Effector memory CD8-positive, alpha-beta T cell (primary cell): ENCODE results near the gene PLEKHA5.
A peak's percentile ranks its signal among the peaks of the same experiment; 100 is the strongest.
"Not testable (repeated sequence)": the region's sequence is repeated elsewhere in the genome, so short reads cannot be mapped to it uniquely, and the experiment has no call there.

Source experiments
- ATAC-seq: fragments of 150-1000 bp; cut with Tn5 transposase; replicated peaks from 2 replicates; pipeline ENCODE4 v1.10.0; 2021; ENCODE audit warnings: mild to moderate bottlenecking, moderate library complexity
- DNase-seq, 3 experiments: peaks; one replicate each; pipeline ENCODE4 v3.0.0; 2021
- H3K27ac Mint-ChIP-seq, 2 donors: one replicate each; pipeline ENCODE4 v1.8.0; 2022; ENCODE audit warnings: mild to moderate bottlenecking in 2 of 2, mixed read lengths in 2 of 2, moderate library complexity in 2 of 2
- H3K27me3 Mint-ChIP-seq, 2 donors: one replicate each; pipeline ENCODE4 v1.8.0; 2022; ENCODE audit warnings: mixed read lengths in 2 of 2
- H3K36me3 Mint-ChIP-seq: one replicate; pipeline ENCODE4 v1.8.0; 2022; ENCODE audit warnings: mild to moderate bottlenecking, moderate library complexity, mixed read lengths; ENCODE audit not compliant: insufficient read depth
- H3K4me1 Mint-ChIP-seq, 2 donors: one replicate each; pipeline ENCODE4 v1.8.0; 2022; ENCODE audit warnings: low read depth in 2 of 2, mixed read lengths in 2 of 2
- H3K4me3 Mint-ChIP-seq, 2 donors: one replicate each; pipeline ENCODE4 v1.8.0; 2022; ENCODE audit warnings: mild to moderate bottlenecking in 2 of 2, mixed read lengths in 2 of 2, moderate library complexity in 2 of 2
- H3K9me3 Mint-ChIP-seq, 2 donors: one replicate each; pipeline ENCODE4 v1.8.0; 2022; ENCODE audit warnings: mixed read lengths in 2 of 2

The PLEKHA5 gene

GRCh38 chr12:19402743-19403431, 273.4 kb downstream of the PLEKHA5 start:
- Mint-ChIP-seq H3K9me3 (peaks cover 4 to 7% of the 10 kb centered on the region in 2 donors), H3K36me3 (peaks cover 3% of the 10 kb centered on the region), H3K4me3 (peak overlapping the region in 1 of 2 donors; percentile 41), H3K27me3 (no peaks in the 10 kb centered on the region), H3K27ac (no peak overlapping the region), H3K4me1 (peaks cover 16 to 21% of the 10 kb centered on the region in 2 donors)
- DNase-seq (no peak), ATAC-seq (no peak)

- Mint-ChIP-seq H3K36me3 (peaks cover 3% of the 10 kb centered on the region), H3K9me3 (peaks cover 4 to 7% of the 10 kb centered on the region in 2 donors), H3K4me1 (peaks cover 16 to 21% of the 10 kb centered on the region in 2 donors), H3K27me3 (no peaks in the 10 kb centered on the region), H3K27ac (peak overlapping the region; percentile 75 to 90), H3K4me3 (peak overlapping the region; percentile 69 to 77)
- peak; percentile 98 for ATAC-seq
- DNase-seq = peak; percentile 19 to 40 (median 33)
These were observed 274.8 kb downstream of the PLEKHA5 start for GRCh38 chr12:19404242-19404880.

- DNase-seq (no peak), ATAC-seq (no peak)
- H3K27me3 Mint-ChIP-seq = no peaks in the 10 kb centered on the region
These were observed 279.8 kb downstream of the PLEKHA5 start for GRCh38 chr12:19409376-19409775.

DNA sequence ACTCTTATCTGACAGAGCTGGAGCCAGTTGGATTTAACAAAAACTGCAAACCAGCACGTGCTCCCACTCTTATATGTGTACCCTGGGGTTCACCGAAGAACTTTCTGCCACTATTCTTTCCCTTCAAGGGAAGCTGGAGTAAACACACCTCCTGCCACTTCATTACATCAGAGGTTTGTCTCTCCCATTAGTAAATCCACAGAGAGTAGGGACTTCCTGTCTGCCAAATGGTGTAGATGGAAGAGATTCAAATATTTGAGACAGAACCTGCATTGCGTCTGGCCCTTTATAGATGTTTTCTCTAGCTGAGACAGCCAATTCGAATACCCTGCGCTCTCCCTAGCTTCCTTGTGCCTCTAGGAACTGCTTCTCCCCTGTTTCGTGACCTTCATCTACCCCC, 280.7 kb downstream of the PLEKHA5 start:
- H3K27me3 Mint-ChIP-seq = no peaks in the 10 kb centered on the region
- peaks cover 3% of the 10 kb centered on the region for H3K36me3 Mint-ChIP-seq
- H3K4me3 Mint-ChIP-seq = no peak overlapping the region
- no peak for ATAC-seq
- DNase-seq = no peak
- no peaks in the 10 kb centered on the region for H3K4me1 Mint-ChIP-seq
- no peaks in the 10 kb centered on the region for H3K9me3 Mint-ChIP-seq
- peak overlapping the region in 1 of 2 donors; percentile 23 for H3K27ac Mint-ChIP-seq

More at GRCh38 chr12:19409376-19409775, 279.8 kb downstream of the PLEKHA5 start:
- H3K27ac Mint-ChIP-seq = no peak overlapping the region
- H3K9me3 Mint-ChIP-seq = peaks cover under 1% of the 10 kb centered on the region in 2 donors
- peaks cover 3% of the 10 kb centered on the region for H3K36me3 Mint-ChIP-seq
- peaks cover 1 to 2% of the 10 kb centered on the region in 2 donors for H3K4me1 Mint-ChIP-seq
- no peak overlapping the region for H3K4me3 Mint-ChIP-seq

GRCh38 chr12:19410629-19411185, 281.2 kb downstream of the PLEKHA5 start:
- peak overlapping the region in 1 of 2 donors; percentile 23 for H3K27ac Mint-ChIP-seq
- peaks cover 3% of the 10 kb centered on the region for H3K36me3 Mint-ChIP-seq
- no peaks in the 10 kb centered on the region for H3K9me3 Mint-ChIP-seq
- no peak for ATAC-seq
- DNase-seq = no peak
- no peak overlapping the region for H3K4me3 Mint-ChIP-seq
- H3K4me1 Mint-ChIP-seq = no peaks in the 10 kb centered on the region
- H3K27me3 Mint-ChIP-seq = no peaks in the 10 kb centered on the region

DNA sequence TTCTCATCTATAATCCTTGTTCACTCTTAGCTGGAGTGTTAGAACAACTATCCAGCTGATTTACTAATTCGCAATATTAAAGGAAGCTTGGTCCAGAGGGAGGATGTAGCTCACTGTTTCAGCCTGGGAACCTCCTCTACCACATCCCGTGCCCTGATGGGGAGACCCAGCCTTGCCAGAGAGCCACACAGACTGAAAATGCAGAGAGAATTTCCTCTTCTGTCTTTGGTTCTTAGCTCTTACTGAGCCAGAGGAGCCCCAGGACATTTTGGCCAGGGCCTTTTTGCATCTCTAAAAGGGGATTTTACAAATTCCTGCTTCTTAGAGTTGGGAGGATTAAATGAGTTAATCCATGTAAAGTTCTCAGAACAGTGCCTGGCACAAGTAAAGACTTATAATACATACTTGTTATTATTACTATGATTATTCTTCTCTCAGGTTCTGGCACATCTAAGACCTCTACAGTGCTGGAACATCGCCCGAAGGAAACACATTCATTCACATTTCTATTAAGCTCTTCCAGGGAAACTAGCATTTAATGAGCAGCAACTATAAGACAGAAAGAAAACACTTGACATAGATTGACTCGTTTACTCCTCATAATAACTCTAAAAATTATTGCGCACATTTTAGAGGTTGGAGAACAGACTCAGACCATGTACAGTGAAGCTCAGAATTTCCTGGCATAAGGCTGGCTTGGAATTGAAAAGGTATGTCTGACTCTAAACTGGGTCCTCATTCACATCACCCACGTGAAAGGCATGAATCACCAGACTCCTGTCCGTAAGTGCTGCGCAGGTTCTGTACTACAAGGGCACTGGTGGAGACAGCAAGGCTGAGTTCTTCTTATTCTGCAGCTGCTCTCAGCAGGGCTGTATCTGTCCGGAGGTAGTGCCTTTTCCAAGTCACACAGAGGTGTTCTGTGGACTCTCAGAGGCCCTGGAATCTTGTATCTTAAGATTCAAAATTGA, 282.0 kb downstream of the PLEKHA5 start:
- no peak overlapping the region for H3K4me3 Mint-ChIP-seq
- H3K27me3 Mint-ChIP-seq = no peaks in the 10 kb centered on the region
- H3K27ac Mint-ChIP-seq = no peak overlapping the region
- no peaks in the 10 kb centered on the region for H3K9me3 Mint-ChIP-seq
- no peaks in the 10 kb centered on the region for H3K4me1 Mint-ChIP-seq
- ATAC-seq (no peak), DNase-seq (no peak)
- H3K36me3 Mint-ChIP-seq = no peaks in the 10 kb centered on the region

DNA sequence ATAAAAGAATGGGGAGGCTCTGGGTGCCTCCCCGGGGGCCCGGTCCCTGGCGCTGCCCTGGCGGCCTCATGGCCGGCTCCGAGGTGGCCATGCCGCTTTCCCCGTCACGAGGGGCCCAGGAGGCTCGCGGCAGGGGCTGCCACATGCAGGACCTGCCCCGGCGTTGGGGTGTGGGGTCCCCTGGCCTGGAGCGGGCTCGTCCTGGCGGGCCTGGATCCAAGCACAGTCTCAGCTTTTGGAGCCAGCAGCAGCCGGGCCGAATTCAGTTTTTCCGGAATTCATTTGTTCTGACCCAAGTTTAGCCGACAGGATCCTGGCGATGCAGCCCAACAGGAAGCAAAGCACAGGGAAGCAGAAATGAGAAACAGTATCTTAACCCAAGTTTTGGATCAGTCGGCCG, 283.3 kb downstream of the PLEKHA5 start:
- Mint-ChIP-seq H3K4me1 (no peaks in the 10 kb centered on the region), H3K9me3 (no peaks in the 10 kb centered on the region), H3K27ac (no peak overlapping the region), H3K4me3 (no peak overlapping the region), H3K27me3 (no peaks in the 10 kb centered on the region), H3K36me3 (no peaks in the 10 kb centered on the region)
- DNase-seq = no peak
- no peak for ATAC-seq

GRCh38 chr12:19413582-19413981, 284.0 kb downstream of the PLEKHA5 start:
- not testable (repeated sequence) for H3K27ac Mint-ChIP-seq, H3K27me3 Mint-ChIP-seq, ATAC-seq, DNase-seq, H3K4me1 Mint-ChIP-seq, H3K4me3 Mint-ChIP-seq, H3K36me3 Mint-ChIP-seq, H3K9me3 Mint-ChIP-seq

GRCh38 chr12:19415563-19415962, 286.0 kb downstream of the PLEKHA5 start:
- H3K4me1 Mint-ChIP-seq = no peaks in the 10 kb centered on the region
- H3K4me3 Mint-ChIP-seq = no peak overlapping the region
- H3K9me3 Mint-ChIP-seq = no peaks in the 10 kb centered on the region
- no peaks in the 10 kb centered on the region for H3K36me3 Mint-ChIP-seq
- no peak for ATAC-seq
- no peaks in the 10 kb centered on the region for H3K27me3 Mint-ChIP-seq
- no peak overlapping the region for H3K27ac Mint-ChIP-seq
- no peak for DNase-seq

DNA sequence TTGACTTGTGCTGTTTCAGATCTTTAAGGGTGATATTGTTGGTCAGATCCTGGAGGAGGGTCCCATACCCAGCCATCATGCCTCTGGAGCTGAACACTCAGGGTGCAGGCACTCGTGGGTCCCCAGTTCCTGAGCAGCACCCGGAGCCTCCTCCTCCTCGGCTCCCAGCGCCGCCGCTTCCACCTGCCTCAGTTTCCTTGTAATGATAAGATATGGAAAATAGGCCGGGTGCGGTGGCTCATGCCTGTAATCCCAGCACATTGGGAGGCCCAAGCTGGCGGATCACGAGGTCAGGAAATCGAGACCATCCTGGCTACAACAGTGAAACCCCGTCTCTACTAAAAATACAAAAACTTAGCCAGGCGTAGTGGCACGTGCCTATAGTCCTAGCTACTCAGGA, 289.6 kb downstream of the PLEKHA5 start:
- H3K27me3 Mint-ChIP-seq = no peaks in the 10 kb centered on the region
- H3K4me1 Mint-ChIP-seq = peaks cover 0 to 6% of the 10 kb centered on the region in 2 donors
- H3K36me3 Mint-ChIP-seq = no peaks in the 10 kb centered on the region
- ATAC-seq (no peak), DNase-seq (no peak)
- no peaks in the 10 kb centered on the region for H3K9me3 Mint-ChIP-seq
- no peak overlapping the region for H3K4me3 Mint-ChIP-seq
- no peak overlapping the region for H3K27ac Mint-ChIP-seq

GRCh38 chr12:19421503-19422282, 292.2 kb downstream of the PLEKHA5 start:
- Mint-ChIP-seq H3K4me1 (peaks cover 0 to 6% of the 10 kb centered on the region in 2 donors), H3K4me3 (no peak overlapping the region), H3K27ac (no peak overlapping the region), H3K36me3 (no peaks in the 10 kb centered on the region), H3K9me3 (no peaks in the 10 kb centered on the region), H3K27me3 (no peaks in the 10 kb centered on the region)
- no peak for DNase-seq
- ATAC-seq = no peak

GRCh38 chr12:19423166-19423930, 293.8 kb downstream of the PLEKHA5 start:
- no peak for DNase-seq
- Mint-ChIP-seq H3K27me3 (no peaks in the 10 kb centered on the region), H3K27ac (no peak overlapping the region), H3K9me3 (no peaks in the 10 kb centered on the region), H3K4me1 (peaks cover 3 to 9% of the 10 kb centered on the region in 2 donors), H3K36me3 (no peaks in the 10 kb centered on the region), H3K4me3 (no peak overlapping the region)
- ATAC-seq = no peak
